Kidney glomerular epithelial cell (primary cell): ENCODE data around the gene CPNE7.
"Not testable (repeated sequence)": the region's sequence is repeated elsewhere in the genome, so short reads cannot be mapped to it uniquely, and the experiment has no call there.

ENCODE experiments used
- DNase-seq: peaks from one replicate; lab custom pipeline; 2025; lab: John Stamatoyannopoulos, UW

CPNE7 gene

DNA sequence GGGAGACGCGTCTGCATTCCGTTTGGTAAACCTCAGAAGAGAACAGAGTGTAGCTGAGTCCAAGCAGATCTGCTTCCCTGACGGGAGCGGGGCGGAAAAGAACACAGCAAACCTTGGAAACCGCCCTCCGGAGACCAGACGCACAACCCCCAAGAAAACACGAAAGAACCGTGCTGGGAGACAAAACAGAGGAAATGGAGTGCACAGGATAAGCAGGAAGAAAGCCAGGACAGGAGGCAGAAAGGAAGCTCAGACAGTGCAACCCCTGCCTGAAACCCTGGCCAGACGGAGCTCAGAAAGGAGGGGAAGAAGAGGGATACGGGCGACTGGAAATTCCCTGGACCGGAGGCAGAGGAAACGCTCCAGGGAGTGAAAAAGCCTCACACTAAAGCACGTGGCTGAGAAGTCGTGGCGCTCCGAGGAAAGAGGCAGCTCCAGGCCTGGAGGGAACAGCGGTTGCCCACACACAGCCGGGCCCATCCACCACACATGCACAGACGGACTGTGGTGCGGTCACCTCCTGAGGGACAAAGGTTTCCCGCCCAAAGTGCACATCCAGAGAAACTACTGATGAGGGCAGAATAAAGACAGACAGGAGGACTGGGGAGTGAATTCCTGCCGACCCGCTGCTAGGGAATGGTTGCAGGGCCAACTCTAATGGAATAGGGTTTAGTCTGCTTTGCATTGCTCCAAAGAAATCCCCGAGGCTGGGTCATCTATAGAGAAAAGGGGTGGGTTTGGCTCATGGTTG lies 48.1 kb downstream of the CPNE7 start:
- no peak for DNase-seq

DNA sequence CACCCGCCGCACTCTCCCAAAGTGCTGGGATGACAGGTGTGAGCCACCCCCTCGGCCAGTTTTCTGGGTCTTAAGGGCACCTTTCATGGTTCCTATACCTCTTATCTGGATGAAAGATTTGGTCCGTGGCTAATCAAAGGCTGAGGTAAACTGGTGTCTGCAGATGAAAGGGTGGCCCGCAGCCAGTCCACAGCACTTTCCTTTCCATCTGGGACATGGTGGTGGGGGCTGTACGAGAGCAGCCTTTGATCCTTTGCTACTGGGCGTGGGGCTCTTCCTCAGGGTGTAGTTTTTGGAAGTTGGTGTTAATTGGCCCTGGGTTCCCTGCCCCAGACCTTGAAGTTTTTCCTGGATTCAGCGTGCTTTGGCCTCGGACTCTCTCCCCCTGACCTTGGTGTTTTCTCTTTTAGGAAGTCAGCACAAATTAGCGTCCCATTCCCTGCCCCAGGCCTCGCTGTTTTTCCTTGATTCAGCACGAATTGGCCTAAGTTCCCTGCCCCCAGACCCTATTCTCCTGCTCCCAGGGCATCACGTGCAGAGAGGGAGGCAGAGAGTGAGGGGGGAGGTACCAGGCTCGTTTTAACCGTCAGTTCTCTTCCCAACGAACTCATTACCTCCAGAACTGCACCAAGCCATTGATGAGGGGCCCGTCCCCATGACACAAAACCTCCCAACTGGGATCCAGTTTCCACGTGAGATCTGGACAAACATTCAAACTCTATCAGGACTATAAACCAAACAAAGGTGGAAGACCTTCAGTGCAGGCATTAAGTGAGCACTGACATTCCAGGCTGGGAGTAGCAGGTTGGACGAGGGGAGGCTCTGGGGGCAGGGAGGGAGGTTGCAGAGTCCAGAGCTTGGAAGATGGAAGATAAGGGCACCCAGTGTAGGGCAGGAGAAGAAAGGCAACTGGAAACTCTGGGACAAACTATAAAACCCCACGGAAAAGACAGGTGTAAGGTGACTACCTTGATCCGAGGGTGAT lies 49.5 kb downstream of the CPNE7 start:
- DNase-seq = no peak

DNA sequence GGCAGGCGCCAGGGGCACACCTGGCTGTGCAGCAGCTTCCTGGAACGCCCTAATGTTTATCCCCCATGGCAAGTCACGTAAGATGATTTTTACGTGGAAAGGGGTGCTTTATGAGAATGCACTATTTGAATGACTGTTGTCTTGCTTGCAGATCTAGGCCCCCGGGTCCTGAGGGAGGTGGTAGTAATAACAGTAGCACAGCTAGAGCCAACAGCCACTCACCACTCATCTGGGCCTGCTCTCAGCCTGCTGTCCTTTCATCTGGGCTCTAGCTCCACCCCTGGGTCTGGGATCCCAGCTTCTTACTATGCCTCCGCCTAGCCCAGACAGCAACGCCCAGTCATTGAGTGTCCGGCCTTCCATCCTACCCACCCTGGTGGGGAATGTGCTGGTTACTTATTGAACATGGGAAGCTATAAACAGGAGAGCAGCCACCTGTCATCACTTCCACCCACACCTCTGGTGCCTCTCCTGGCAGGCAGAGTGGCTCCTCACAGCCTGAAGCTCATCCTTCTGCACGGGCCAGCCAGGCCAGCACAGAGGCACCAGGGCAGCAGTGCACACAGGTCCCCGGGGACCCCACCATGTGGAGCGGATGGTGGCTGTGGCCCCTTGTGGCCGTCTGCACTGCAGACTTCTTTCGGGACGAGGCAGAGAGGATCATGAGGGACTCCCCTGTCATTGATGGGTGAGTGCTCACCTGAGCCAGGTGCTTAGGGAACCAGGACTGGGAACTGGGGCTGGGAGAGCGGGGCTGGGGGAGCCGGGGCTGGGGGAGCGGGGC lies 54.5 kb downstream of the CPNE7 start:
- DNase-seq = no peak

DNA sequence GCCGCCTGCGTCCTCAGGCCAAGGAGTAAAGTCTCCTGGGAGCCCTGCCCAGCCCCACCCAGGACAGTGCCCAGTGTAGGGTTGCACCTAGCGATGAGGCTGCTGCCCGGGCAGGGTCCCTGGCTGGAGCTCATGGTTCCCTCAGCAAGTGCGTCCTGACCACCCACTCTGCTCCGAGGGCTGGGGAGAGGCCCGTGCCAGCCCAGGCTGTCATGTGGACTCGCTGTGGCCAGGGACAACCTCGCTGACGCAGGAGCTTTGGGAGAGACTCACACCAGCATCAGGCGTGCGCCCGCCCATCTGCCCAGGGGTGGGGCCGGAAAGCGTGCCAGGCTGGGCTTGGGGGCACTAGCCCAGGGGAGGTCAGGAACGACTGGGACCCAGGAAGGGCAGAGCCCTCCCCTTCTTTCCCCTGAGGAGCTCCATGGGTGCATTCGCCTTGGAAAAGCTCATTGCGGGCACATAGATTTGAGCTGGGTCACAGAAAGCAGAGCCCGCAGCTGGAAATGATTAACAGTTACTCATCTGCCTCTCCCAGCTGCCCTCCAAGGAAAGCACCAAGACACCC lies 57.6 kb downstream of the CPNE7 start:
- no peak for DNase-seq

DNA sequence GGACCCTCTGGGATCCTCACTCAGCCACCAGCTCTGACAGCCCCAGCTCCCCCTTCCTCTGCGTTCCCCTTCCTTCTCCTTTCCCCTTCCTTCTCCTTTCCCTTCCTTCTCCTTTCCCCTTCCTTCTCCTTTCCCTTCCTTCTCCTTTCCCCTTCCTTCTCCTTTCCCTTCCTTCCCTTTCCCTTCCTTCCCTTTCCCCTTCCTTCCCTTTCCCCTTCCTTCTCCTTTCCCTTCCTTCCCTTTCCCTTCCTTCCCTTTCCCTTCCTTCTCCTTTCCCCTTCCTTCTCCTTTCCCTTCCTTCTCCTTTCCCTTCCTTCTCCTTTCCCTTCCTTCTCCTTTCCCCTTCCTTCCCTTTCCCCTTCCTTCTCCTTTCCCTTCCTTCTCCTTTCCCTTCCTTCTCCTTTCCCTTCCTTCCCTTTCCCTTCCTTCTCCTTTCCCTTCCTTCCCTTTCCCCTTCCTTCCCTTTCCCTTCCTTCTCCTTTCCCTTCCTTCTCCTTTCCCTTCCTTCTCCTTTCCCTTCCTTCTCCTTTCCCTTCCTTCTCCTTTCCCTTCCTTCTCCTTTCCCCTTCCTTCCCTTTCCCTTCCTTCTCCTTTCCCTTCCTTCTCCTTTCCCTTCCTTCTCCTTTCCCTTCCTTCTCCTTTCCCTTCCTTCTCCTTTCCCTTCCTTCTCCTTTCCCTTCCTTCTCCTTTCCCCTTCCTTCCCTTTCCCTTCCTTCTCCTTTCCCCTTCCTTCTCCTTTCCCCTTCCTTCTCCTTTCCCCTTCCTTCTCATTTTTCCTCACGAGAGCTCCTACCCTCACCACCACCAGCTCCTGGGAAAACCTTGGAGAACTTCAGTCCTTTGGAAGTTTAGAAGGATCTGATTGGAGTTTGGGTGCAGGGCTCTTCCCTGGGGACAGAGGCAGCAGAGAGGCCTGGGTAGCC lies 59.2 kb downstream of the CPNE7 start:
- not testable (repeated sequence) for DNase-seq

DNA sequence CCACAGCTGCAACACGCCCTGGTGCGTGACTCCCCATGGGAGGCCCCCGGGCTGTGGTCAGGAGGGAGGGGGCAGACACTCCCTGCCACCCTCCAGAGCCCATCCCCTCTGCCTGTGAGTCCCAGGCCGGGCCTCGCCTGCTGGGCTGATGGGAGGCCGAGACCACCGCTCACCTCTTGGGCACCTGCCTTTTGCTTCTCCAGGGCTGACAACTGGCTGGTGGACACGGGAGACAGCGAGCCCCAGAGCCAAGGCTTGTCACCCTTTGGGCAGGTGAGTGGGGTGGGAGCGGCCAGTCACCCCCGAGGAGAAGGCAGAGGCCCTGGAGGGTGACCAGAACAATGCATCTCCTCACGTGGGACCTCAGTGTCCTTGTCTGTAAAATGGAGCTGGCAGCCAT lies 61.1 kb downstream of the CPNE7 start:
- no peak for DNase-seq

DNA sequence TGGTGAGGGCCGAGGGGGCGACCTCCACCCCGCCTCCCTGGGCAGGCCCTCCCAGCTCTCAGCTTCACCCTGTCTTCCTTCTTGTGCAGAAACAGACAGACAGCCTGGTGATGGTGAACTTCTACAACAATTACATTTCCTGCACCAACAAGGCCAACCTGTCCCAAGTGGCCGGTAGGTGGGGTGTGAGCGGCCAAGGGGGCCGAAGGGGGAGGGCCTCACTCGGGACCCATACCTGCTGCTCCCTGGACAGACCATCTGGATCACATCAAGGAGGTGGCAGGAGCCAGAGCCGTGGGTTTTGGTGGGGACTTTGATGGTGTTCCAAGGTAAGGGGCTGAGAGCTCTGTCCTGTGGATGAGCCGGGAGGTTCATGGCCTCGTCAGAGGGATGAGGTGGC lies 61.8 kb downstream of the CPNE7 start:
- DNase-seq = no peak

DNA sequence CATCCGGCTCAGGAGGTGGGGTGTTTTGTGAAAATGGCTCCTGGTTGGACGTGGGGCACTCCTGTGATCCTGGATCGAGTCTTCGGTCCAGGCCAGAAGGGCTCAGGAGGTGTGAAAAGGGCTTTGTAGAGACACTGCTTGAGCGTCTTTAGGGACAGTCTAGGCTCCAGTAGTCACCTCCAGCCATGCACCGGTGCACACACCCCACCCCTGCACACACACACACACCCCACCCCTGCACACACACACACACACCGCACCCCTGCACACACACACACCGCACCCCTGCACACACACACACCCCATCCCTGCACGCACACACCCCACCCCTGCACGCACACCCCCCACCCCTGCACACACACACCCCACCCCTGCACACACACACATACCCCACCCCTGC lies 62.9 kb downstream of the CPNE7 start:
- no peak for DNase-seq

DNA sequence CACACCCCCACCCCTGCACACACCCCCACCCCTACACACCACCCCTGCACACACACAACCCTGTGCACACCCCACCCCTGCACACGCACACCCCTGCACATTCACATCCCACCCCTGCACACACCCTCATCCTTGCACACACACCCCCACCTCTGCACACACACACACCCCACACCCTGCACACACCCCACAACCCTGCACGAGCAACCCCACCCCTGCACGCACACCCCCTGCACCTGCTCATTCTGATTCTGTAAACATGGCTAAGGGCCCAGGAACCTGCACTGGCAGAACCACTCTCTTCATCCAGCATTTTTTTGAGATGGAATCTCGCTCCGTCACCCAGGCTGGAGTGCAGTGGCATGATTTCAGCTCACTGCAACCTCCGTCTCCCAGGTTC lies 63.8 kb downstream of the CPNE7 start:
- DNase-seq = no peak

DNA sequence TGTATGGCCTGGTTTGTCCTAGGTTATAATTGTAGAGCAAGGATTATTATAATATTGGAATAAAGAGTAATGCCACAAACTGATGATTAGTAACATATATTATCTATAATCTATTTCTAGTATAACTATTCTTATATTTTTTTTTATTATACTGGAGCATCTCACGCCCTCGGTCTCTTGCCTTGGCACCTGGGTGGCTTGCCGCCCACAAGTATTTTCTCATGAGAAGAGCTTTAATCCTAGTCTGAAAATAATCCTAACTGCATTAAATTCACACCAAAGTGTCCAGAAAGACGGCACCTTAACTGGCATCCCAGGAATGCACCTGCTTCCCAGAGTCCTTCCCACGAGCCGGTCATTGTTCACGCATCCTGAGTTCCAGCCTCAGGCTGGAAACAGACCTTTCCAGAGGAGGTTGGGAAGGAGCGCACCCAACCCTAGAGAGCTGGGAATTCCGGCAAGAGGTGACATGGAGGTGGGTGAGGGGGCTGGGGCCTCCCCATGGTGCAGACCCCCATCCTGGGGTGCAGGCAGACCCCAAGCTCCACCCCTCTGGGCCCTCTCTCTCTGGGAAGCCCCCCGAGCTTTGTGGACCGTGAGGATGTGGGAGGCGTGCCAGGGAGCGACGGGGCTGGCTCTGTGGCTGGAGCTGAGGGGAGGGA lies 66.0 kb downstream of the CPNE7 start:
- peak; percentile 46 for DNase-seq

DNA sequence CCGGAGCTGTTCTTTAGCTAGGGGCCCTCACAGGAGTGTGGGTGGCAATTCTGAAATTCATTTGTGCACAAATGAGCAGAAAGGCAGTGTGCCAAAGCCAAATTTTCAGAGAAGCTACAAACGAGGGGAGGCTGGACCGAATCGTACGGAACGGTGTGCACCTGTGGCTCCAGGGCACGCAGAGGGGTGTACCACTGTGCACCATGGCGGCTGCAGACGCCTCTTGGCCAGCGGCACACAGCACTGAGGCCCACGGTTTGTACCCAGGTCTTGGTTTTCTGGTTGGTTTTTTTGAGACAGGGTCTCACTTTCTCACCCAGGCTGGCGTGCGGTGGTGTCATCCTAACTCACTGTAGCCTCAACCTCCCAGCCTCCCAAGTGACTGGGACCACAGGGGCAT lies 67.0 kb downstream of the CPNE7 start:
- no peak for DNase-seq

DNA sequence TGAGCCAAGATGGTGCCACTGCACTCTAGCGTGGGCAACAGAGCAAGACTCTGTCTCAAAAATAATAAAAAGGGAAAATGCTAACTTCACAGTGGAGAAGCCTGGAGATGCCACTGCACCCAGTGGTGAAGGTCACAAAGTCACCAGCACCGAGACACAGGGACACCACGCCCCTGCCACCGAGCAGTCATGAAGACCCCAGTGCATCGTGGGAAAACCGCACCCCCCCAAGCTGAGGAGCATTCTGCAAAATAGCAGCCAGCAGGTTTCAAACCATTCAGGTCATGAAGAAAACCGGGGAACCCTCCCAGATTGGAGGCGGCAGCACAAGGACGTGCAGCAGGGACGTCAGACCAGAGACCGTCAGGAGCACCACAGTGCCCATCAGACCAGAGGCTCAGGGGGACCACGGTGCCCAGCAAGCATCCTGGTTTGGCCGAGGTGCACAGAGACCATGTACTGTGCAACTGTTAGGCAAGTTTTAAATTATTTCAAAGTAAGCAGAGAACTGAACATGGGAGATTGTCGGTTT lies 68.3 kb downstream of the CPNE7 start:
- DNase-seq = no peak

DNA sequence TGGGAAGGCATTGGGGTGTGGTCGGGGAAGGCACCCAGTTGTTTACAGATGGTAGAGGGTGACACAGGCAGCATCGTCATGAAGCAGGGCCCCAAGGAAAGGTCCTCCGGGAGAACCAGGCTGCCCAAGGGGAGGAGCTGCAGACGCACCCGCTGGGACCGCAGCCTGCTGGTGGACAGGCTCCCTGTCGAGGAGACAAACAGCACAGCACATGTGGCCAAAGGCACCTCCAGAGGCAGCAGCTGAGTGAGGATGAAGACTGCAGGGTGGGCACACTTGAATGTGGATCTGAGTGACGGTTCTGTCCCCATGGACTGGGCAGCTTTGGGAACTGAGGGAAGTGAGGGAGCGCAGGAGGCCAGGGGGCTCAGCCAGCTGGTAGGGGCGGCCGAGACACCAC lies 69.6 kb downstream of the CPNE7 start:
- no peak for DNase-seq

DNA sequence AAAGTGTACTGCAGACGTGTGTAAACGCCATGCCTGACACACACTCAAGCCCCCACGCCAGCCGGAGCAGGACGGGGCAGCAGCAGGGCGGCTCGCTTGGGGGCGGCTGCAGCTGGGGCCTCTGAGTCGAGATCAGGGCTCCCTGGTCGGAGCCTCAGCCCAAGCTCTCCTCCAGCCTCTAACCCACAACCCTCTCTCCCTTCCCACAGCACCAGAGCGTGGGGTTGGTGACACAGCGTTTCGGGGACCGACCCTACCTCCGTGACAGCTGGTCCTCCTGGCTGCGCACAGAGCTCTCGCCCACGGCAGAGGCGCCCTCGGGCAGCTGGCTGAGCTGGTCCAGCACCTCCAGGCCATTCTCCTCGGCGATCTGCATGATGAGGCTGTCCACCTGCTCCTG lies 70.7 kb downstream of the CPNE7 start:
- no peak for DNase-seq
